SH-SY5Y (cell line): ENCODE data around the gene FBXL12.

Experiments used
- GATA2 ChIP-seq: IDR thresholded peaks from 2 replicates; pipeline ENCODE4 v1.6.1; 2011; ENCODE audit warnings: mild to moderate bottlenecking, low read depth, low read length
- GATA3 ChIP-seq: IDR thresholded peaks from 2 replicates; pipeline ENCODE4 v1.6.1; 2011; ENCODE audit warnings: low read depth, mild to moderate bottlenecking, low read length, moderate library complexity

DNA sequence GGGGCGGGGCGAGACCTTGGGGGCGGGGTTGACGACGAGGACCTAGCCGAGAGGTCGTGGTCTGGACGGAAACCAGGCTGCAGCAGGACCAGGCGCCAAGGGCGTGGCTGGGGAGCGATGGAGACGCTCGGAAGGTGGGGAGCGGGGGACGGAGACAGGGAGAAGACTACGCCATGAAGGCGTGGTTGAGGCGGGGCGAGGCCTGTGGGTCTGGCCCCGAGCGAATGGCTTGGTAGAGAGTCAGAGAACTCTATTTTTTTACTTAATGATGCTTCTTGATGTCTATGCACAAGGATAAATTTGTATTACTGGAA, 674 bp upstream of the FBXL12 start:
- TF ChIP-seq GATA3 (no peak), GATA2 (no peak)
